ENCODE data around the gene TMPRSS4. TPM values are rescaled to one million over a fixed set of nuclear protein-coding genes. Genes with fewer than 3 reads are reported as not detected.

The TMPRSS4 gene
- total RNA-seq, 1 experiment from 2014 or later, result not detected

DNA sequence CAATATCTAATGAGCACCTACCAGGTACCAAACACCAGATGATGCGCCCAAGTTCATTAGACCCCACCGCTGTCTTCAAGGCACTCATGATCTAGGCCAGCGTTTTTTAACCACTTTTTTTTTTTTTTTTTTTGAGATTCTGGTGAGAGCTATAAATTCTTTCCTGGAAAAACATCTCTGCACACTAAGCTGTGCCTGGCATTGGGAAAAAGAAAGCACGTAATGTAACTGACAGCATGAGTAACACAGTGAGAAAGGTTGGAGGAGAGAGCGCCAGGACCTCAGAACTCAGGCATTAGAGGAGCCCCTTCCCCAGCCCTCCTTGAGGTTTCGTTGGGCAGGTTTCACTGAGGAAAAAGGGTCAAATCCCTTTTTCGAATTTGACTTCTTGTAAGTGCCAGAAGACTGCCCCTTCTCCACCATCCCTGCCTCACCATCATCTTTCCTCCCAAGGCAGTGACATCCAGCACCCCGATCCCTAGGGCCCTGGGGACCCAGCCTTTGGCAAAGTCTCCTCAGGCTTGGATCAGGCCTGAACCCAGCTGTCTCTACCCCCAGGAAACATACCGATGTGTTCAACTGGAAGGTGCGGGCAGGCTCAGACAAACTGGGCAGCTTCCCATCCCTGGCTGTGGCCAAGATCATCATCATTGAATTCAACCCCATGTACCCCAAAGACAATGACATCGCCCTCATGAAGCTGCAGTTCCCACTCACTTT is 36.0 kb downstream of the TMPRSS4 start:
- in situ Hi-C loops (cut with HindIII; ENCODE audit: low pct_unique_long_range_greater_than_20kb, low sequenced_read_pairs) (no loop called here), intact Hi-C loops (cut with micrococcal nuclease; ENCODE audit: unreplicated experiment) (no loop called here)
- POLR2A ChIA-PET, result no interaction called here
- Histone ChIP-seq H3K36me3 (ENCODE audit: control insufficient read depth, insufficient read depth, low read length) (no peaks in the 10 kb centered on the region), H3K9me3 (ENCODE audit: control insufficient read depth, insufficient read depth, low read depth, low read length) (no peaks in the 10 kb centered on the region), H3K27me3 (ENCODE audit: control insufficient read depth, insufficient read depth, low read length) (peaks cover 8% of the 10 kb centered on the region), H3K27ac (ENCODE audit: low read length) (no peak overlapping the region), H3K4me1 (ENCODE audit: control insufficient read depth, insufficient read depth, low read length) (no peaks in the 10 kb centered on the region), H3K4me3 (ENCODE audit: low read depth in 2 of 2, low read length in 2 of 2) (no peak overlapping the region)
- TF ChIP-seq TCF7L2 (IDR thresholded peaks at IDR 0.05; ENCODE audit: low read depth, low read length), result no peak
- no peak for TF ChIP-seq CTCF (IDR thresholded peaks at IDR 0.05)
- TF ChIP-seq REST (IDR thresholded peaks at IDR 0.05; ENCODE audit: insufficient read depth in 1 of 2, low read depth in 2 of 2, low read length in 1 of 2), result no peak
- no peak for TF ChIP-seq SIN3A (IDR thresholded peaks at IDR 0.05; ENCODE audit: borderline replicate concordance, insufficient read depth, low read depth, low read length)
- TF ChIP-seq POLR2AphosphoS5 (IDR thresholded peaks at IDR 0.05; ENCODE audit: low read depth, low read length), result no peak
- no peak for DNase-seq (ENCODE audit: low read depth, low spot score)
- no peak for ATAC-seq
- BruUV-seq (replicated peaks), result no TSS peak
- CTCF ChIA-PET, result interaction anchor here (0.6 kb wide), 1 partner anchor 524 kb away, joined by 7 read pairs; no protein-coding TSS in a partner anchor

- no peak overlapping the region for H3K4me3 ChIP-seq (ENCODE audit: low read depth in 2 of 2, low read length in 2 of 2)
- BruUV-seq (replicated peaks), result no TSS peak
- no peaks in the 10 kb centered on the region for H3K4me1 ChIP-seq (ENCODE audit: control insufficient read depth, insufficient read depth, low read length)
- ATAC-seq (no peak), DNase-seq (ENCODE audit: low read depth, low spot score) (no peak)
- in situ Hi-C loops (cut with HindIII; ENCODE audit: low pct_unique_long_range_greater_than_20kb, low sequenced_read_pairs) (no loop called here), intact Hi-C loops (cut with micrococcal nuclease; ENCODE audit: unreplicated experiment) (no loop called here)
- POLR2A ChIA-PET, result no interaction called here
- H3K9me3 ChIP-seq (ENCODE audit: control insufficient read depth, insufficient read depth, low read depth, low read length), result no peaks in the 10 kb centered on the region
- no peak overlapping the region for H3K27ac ChIP-seq (ENCODE audit: low read length)
- CTCF ChIA-PET, result interaction anchor here (0.6 kb wide), 1 partner anchor 57 kb away, joined by 3 read pairs; no protein-coding TSS in a partner anchor
- no peaks in the 10 kb centered on the region for H3K36me3 ChIP-seq (ENCODE audit: control insufficient read depth, insufficient read depth, low read length)
- TF ChIP-seq REST (IDR thresholded peaks at IDR 0.05; ENCODE audit: insufficient read depth in 1 of 2, low read depth in 2 of 2, low read length in 1 of 2) (no peak), POLR2AphosphoS5 (IDR thresholded peaks at IDR 0.05; ENCODE audit: low read depth, low read length) (no peak), CTCF (IDR thresholded peaks at IDR 0.05) (no peak), TCF7L2 (IDR thresholded peaks at IDR 0.05; ENCODE audit: low read depth, low read length) (no peak), SIN3A (IDR thresholded peaks at IDR 0.05; ENCODE audit: borderline replicate concordance, insufficient read depth, low read depth, low read length) (no peak)
- peaks cover 17% of the 10 kb centered on the region for H3K27me3 ChIP-seq (ENCODE audit: control insufficient read depth, insufficient read depth, low read length)
Observed at GRCh38 chr11:118114266-118114665, 37.4 kb downstream of the TMPRSS4 start.

All from Panc1 (cell line).